Fibroblast of gingiva (primary cell): ENCODE measurements around the gene HOXC4.

Experiments used
- DNase-seq: peaks from one replicate; pipeline ENCODE4 v3.0.0-alpha.2; 2011; ENCODE audit warnings: low read depth

HOXC4 gene

GRCh38 chr12:54016051-54016450, 37.6 kb upstream of the HOXC4 start:
- no peak for DNase-seq

DNA sequence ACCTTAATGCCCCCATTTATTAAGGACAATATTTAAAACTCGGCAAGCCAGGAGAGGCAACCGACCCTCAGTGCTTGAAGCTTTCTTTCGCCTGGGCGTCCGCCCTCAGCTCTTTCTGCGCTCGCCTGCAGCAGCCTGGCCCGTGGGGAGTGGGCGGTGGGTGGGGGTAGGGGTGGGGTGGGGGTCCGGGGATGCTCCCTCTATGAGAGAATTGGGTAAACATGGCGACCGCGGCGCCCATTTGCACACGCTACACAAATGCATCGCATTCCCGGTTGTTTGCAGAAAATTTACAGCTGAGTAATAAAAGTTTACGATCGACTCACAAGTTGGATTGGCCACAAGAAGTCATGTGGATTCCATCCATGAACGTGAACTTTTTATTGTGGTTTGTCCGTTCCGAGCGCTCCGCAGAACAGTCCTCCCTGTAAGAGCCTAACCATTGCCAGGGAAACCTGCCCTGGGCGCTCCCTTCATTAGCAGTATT, 37.1 kb upstream of the HOXC4 start:
- no peak for DNase-seq

GRCh38 chr12:54017027-54017788, 36.4 kb upstream of the HOXC4 start:
- DNase-seq = no peak

DNA sequence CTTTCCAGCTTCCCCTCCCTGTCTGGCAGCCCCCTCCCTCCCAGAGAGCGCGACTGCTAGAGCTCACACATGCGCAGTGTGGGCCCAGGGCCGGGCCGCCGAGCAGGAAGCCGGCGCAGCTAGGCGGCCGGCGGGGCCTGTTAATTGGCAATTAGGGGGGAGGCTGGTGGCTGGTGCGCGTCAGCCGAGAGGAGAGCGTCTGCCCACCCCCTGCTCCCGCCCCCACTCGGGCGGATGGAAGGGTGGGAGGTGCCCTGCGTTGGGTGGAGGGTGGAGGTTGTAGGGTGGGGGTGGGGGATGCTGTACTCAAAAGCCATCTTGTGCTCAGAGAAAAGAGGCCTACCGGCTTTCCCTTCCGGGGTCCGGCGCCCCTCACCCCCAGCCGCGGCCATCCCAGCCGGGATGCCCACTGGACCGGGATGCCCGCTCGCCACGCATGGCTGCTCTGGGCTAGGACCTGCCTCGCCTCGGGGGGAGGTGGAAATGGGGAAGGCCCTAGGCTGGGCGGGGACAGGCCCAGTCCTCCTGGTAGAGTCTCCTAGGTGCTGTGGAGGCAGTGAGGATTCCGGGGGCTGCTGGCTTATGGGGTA, 35.7 kb upstream of the HOXC4 start:
- DNase-seq = peak; percentile 6

- DNase-seq = no peak
Measured at GRCh38 chr12:54018468-54018984, 35.1 kb upstream of the HOXC4 start.

DNA sequence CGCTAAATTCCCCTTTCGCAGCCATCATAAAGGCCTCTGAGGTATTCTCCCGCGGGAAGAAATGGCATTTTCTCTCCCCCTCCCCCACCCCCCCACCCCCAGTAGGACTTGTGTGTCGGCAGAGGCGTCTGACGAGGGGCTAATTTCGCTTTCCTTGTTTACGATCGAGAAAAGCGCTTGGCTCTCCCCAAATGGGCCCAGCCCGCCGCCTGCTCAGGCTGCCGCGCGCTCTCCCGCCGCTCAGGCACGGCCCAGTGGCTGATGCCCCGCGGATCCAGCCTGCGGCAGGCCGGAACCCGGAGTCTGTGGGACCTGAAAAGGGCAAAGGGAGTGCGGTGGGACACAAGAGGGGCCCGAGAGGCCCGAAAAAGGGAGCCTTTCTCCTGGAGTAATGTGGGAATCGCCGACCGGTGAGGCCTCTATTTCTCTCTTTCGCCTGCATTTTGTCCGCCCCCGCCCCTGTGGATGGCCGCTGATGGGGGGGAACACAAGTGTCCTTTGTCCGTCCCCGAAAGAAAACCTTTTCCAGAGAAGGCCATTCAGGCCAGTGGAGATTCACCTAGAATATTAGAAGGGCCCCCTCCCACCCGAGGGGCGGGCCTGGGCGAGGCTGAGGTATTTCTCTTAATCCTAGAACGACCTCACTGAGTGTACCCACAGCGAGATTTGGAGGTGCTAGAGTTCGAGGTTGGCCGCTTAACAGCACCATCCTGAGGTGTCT, 34.4 kb upstream of the HOXC4 start:
- no peak for DNase-seq

DNA sequence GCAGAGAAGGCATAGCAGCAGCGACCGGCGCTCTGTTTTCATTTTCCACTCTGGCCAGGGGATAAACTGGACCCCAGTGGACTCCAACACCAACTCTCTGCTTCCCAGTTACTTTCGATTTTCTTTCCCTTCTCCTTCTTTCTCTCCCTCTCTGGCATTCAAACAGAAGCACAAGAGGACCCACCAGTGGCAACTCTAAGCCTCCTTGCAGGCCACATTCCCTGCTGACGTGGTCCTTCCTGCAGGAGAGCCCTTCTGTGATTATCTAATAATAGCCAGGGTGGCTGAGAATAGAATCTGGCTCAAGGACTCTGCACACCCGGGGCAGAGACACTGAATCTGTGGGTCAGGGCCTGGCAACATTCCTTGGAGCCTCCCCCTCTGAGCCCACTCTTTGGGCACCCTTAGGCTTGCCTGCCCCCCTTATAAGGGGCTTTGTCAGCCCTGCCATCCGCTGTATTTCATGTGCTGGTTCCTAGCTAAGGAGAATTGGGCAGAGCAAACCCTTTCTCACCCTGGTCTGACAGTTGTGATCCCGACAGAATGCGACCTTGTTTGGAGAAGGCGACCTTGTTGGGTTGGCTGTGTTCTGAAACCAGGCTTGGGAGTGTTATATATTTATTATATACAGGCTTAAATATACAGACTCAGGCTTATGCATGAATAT, 33.6 kb upstream of the HOXC4 start:
- DNase-seq = no peak

DNA sequence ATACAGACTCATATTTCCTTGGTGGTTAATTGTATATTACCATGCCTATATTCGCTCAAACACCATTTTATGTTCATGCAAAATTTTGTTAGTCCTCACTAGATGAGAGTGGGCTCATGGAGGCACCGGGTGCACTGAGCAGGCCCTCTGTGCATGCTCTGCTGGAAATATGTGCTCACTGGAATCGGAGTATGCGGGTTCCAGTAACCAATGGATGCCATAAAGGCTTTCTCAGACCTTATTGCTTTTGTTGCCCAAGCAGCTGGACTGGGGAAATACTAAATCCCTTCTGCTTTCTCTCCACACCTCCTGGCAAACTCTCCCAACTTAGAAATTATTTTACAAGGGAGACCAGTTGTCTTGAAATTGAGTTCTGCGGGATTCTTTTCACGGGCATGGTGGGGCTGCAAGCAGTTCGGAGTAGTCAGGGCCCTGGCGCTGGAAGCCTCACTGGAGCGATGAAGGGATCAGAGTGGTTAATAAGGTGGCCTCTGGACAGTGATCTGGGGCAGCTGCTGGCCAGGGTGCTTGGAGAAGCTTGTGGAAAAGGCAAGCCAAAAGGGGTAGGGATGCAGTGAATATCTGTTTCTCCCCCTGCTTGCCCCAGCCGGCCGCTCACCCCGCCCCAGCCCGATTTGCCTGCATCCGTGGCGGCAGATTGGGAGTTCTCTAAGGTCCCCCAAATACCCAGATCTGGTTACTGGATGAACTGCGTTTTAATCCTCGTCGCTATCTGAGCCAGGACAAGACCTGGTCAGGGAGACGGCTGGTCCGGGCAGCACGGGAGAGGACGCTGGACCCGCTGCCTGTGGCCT, 32.8 kb upstream of the HOXC4 start:
- no peak for DNase-seq

DNA sequence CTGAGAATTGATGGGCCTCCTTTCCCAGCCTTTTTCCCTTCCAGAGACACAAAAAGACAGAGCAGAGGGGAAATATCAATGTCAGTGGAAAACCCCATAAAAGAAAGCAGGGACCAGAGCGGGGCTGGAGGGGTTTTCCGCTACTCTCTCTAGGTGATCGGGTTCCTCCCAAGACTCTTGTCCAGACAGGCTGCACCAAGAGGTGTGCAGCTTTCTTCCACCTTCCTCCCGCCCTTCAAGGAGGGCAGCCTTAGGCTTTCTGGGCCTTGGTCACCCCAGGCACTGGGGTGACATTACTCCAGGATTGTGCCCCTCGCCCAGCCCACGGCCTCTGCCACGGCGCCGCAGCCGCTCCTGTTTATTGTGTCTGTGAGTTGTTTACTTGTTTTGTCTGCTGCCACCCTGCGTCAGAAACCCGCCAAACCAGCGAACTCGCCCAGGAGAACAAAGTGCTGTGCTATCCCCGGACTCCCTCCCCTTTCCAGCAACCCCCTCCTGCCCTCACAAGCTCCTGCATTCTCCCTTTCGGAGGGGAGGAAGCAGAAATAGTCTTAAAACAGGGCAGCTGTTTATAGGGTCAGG, 32.1 kb upstream of the HOXC4 start:
- no peak for DNase-seq

DNA sequence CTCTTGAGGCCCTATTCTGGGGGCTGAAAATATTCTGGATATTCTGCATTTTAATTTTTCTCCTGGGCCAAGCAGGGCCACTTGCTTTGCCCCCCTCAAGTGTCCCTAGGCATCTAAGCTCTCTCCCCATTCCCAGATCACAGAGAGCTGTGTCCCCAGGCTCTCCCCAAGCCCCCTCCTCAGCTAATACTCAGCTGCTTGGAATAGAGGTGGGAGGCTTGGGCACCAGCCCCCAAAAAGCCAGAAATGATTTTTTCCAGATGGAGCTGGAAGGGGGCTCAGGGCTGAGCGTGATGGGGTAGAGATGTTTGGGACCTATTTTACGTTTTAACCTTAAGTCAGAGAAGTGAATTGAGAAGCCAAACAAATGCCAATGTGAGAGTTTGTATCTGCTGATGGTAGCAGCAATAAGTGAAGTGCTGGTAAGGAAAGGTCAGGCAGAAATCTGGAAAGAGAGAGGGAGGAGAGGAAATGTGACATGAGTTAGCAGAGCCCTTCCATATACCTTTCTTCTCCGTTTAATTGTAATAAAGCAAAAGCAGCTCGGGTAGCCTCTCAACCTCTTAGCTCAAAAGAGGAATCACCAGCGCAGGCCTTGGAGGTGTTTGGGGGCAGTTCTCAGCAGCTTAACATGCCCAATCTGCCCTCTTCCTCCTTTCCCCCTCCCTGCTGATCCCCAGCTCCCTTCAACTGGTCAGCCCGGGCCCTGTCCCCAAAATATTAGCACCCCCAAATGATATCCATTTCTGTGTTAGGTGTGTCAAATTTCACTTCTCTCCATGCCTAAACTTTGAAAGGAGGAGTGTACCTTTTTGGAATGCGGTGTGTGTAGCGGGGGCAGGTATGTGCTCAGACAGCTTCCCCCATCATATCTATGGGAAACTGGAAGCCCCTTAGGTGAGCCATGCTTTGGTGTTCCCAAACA, 30.4 kb upstream of the HOXC4 start:
- no peak for DNase-seq

DNA sequence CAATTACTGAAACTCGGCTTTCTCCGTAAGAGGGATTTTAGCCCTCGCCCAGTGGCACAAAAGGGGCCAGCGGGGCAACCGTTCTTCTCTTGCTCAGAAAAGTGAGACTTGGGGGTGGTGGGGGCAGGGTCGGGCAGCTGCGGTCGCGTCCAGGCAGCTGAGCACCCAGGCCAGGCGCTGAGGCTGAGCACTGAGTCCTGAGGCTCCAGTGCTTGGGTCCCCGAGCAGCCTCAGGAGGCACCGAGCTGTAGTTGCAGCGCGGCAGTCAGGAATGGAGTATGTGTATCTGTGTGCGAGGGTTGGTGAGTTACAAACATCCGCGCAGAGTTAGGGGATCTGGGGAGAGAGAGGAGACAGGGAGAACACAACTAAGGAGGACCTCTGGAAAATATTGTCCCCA, 29.5 kb upstream of the HOXC4 start:
- no peak for DNase-seq

GRCh38 chr12:54024581-54025305, 28.9 kb upstream of the HOXC4 start:
- no peak for DNase-seq

GRCh38 chr12:54025499-54026405, 27.9 kb upstream of the HOXC4 start:
- DNase-seq = no peak

GRCh38 chr12:54026640-54027441, 26.8 kb upstream of the HOXC4 start:
- no peak for DNase-seq

GRCh38 chr12:54027442-54027786, 26.2 kb upstream of the HOXC4 start:
- no peak for DNase-seq

- DNase-seq = no peak
Measured at GRCh38 chr12:54028314-54029201, 25.1 kb upstream of the HOXC4 start, which contains the start of gene HOXC6. HOXC6 (plus strand) TSS chr12:54028440; CDS start chr12:54028522, 82 bp downstream.
